Colonic mucosa (tissue), 4 donors: ENCODE results near the gene CACNA1D. TPM values are rescaled to one million over a fixed set of nuclear protein-coding genes. Genes with fewer than 3 reads are reported as not detected.

ENCODE experiments used
- DNase-seq: peaks from one replicate; pipeline ENCODE4 v3.0.0-alpha.2; 2020
- H3K27ac ChIP-seq: fragments of 200-600 bp; one replicate; pipeline ENCODE4 v1.8.0; 2021
- H3K27me3 ChIP-seq: fragments of 200-600 bp; one replicate; pipeline ENCODE4 v1.8.0; 2021
- H3K36me3 ChIP-seq: fragments of 200-600 bp; one replicate; pipeline ENCODE4 v1.8.0; 2021
- H3K4me1 ChIP-seq: fragments of 200-600 bp; one replicate; pipeline ENCODE4 v1.8.0; 2021; ENCODE audit warnings: mild to moderate bottlenecking
- H3K4me3 ChIP-seq: fragments of 200-600 bp; one replicate; pipeline ENCODE4 v1.8.0; 2021
- H3K9ac ChIP-seq, 2 donors: one replicate each; pipeline ENCODE4 v1.7.0; 2013; ENCODE audit warnings: control low read depth in 2 of 2, low read depth in 2 of 2, low read length in 2 of 2
- H3K9me3 ChIP-seq: fragments of 200-600 bp; one replicate; pipeline ENCODE4 v1.8.0; 2021
- CTCF ChIP-seq: fragments of 200-600 bp; IDR thresholded peaks from one replicate; pipeline ENCODE4 v1.8.0; 2022; ENCODE audit warnings: antibody characterized with exemption, mild to moderate bottlenecking
- intact Hi-C: fragments of 100-400 bp; cut with DNase I; formaldehyde crosslinking; loops from one replicate; pipeline ENCODE4 v1.14.1; 2022
- total RNA-seq, 2 donors: library from RNA; stranded (reverse); fragmentation: NEBNext Ultra II Directional in 1 of 2; extraction: Animal tissue kit (Norgen Biotek cat#: 25700) in 1 of 2; gene quantifications; one replicate each; pipeline ENCODE4 v1.2.1, GENCODE V29; 2021
- donor health status: healthy.
- donor health status: DM: no; HTN: no; CAD: no.
- donor health status: DM: no; HTN: no; CAD: no.

Gene CACNA1D
- total RNA-seq, 2 donors from 2014 or later: 9.6 to 17.1 TPM

GRCh38 chr3:53715815-53716483 lies 221.5 kb downstream of the CACNA1D start:
- Histone ChIP-seq H3K9me3 (no peaks in the 10 kb centered on the region), H3K36me3 (no peaks in the 10 kb centered on the region), H3K4me3 (no peak overlapping the region), H3K9ac (no peak overlapping the region), H3K4me1 (no peaks in the 10 kb centered on the region), H3K27me3 (no peaks in the 10 kb centered on the region), H3K27ac (no peak overlapping the region)
- no peak for DNase-seq
- no peak for TF ChIP-seq CTCF
- intact Hi-C loops: no loop called here

- Histone ChIP-seq H3K27me3 (no peaks in the 10 kb centered on the region), H3K27ac (no peak overlapping the region), H3K9ac (no peak overlapping the region), H3K36me3 (no peaks in the 10 kb centered on the region), H3K4me3 (no peak overlapping the region), H3K4me1 (no peaks in the 10 kb centered on the region), H3K9me3 (no peaks in the 10 kb centered on the region)
- DNase-seq: no peak
- intact Hi-C loops: no loop called here
- no peak for TF ChIP-seq CTCF
Observed at GRCh38 chr3:53716998-53717397, 222.6 kb downstream of the CACNA1D start.

- Histone ChIP-seq H3K4me1 (no peaks in the 10 kb centered on the region), H3K4me3 (no peak overlapping the region), H3K36me3 (no peaks in the 10 kb centered on the region), H3K9ac (no peak overlapping the region), H3K27ac (no peak overlapping the region), H3K9me3 (no peaks in the 10 kb centered on the region), H3K27me3 (no peaks in the 10 kb centered on the region)
- DNase-seq: no peak
- intact Hi-C loops: no loop called here
- TF ChIP-seq CTCF: no peak
Observed at GRCh38 chr3:53718462-53718861, 224.1 kb downstream of the CACNA1D start.

- Histone ChIP-seq H3K27ac (no peak overlapping the region), H3K36me3 (no peaks in the 10 kb centered on the region), H3K27me3 (no peaks in the 10 kb centered on the region), H3K4me1 (no peaks in the 10 kb centered on the region), H3K9ac (no peak overlapping the region), H3K9me3 (no peaks in the 10 kb centered on the region), H3K4me3 (no peak overlapping the region)
- DNase-seq: no peak
- TF ChIP-seq CTCF: no peak
- intact Hi-C loops: loop anchor here (10.0 kb wide), 1 partner anchor 195 kb away; no protein-coding TSS in a partner anchor
Observed at GRCh38 chr3:53719796-53720195, 225.4 kb downstream of the CACNA1D start.

GRCh38 chr3:53721187-53722119 lies 227.0 kb downstream of the CACNA1D start:
- H3K4me1 ChIP-seq: no peaks in the 10 kb centered on the region
- intact Hi-C loops: loop anchor here (10.0 kb wide), 1 partner anchor 193 kb away; no protein-coding TSS in a partner anchor
- no peaks in the 10 kb centered on the region for H3K9me3 ChIP-seq
- no peaks in the 10 kb centered on the region for H3K36me3 ChIP-seq
- no peak overlapping the region for H3K9ac ChIP-seq
- TF ChIP-seq CTCF: no peak
- H3K4me3 ChIP-seq: no peak overlapping the region
- no peaks in the 10 kb centered on the region for H3K27me3 ChIP-seq
- H3K27ac ChIP-seq: no peak overlapping the region
- DNase-seq: no peak
